ENCODE data around the gene ATP1B1. TPM values are rescaled to one million over a fixed set of nuclear protein-coding genes. Genes with fewer than 3 reads are reported as not detected.
"Not testable (repeated sequence)": the region's sequence is repeated elsewhere in the genome, so short reads cannot be mapped to it uniquely, and the experiment has no call there.

Gene ATP1B1
- total RNA-seq, 1 donor from 2014 or later: 739 TPM

DNA sequence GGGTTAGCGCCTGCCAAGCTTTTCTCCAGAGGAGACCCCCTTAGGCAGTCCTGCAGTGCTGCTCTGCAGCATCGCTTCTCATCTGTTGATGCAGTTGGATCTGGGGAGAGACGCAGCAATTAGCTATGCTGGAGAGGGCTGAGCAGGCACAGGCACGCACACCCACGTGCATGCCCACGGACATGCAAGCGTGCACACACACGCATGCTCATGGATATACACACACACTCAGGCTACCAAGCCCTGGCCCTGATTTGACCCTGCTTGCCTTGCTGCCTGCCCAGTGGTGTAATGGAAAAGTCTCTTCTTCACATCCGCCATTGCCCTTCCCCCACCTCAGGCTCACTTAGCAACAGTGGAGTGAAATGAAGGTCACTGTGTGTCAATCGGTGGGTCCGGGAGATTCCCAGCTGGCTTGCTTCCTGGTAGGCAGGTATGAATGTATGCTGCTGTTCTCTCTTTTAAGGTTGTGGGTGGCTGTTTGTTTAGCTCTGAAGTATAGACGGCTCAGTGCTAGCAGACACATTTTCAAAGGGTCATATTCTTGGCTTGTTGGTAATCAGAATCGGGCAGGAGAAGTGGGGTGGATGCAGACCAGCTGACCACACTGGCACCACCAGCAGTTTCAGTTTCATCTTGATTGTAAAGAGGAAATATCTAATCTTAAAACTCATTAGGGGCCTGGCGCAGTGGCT is 9.5 kb downstream of the ATP1B1 start:
- DNase-seq (ENCODE audit: low spot score): peak; percentile 77

DNA sequence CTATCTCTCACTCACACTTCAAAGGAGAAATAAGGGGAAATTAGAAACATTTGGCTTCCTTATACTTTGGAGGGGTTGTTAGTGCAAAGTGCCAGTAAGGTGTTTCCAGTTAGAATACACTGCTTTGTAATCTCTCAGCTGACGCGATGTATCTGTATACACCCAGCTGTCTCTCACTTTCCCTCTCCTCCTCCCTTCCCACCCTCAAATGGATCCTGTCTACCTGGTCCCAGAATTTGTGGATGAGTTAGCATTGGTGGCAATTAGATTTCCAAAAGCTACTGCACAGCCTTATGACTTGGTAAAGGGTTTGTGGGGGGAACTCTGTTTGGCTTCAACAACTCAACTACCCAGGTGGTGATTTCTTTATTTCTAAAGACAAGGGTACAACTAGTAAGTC is 10.5 kb downstream of the ATP1B1 start:
- no peak for DNase-seq (ENCODE audit: low spot score)

DNA sequence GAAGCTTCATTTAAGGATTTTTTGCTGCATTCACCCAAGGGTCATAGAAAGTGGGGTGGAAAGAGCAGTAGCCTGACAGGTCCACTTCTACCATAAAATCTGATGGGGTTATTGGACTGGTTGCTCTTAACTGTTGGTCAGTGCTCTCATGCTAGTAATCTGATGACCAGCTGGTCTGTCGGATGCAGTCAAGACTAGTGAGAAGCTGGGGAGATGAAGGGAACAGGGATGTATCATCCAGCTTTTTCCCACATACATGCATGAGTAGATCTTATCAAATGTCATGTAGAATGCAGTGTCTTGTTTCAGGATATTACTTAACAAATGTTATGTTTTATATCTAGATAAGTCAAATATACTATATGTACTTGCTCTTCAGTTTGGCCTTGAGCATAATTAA is 11.1 kb downstream of the ATP1B1 start:
- no peak for DNase-seq (ENCODE audit: low spot score)

DNA sequence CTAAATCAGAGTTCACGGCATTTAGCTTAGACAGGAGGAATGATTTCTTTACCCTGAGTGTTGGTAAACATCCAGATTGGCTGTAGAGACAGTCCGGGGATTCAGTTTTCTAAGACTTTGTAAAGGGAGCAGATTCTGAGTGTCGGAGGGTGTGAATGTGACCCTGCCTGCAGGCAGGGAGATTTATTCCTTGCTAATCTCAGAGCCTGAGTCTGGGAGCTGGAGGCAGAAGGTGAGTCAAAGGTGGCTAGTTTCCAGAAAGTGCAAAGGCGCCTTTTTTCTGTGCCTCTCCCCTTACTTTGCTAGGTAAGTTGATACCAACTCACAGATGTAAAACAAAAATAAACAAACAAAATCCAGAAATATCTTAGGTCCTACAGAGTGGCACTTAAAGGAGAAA is 11.7 kb downstream of the ATP1B1 start:
- DNase-seq (ENCODE audit: low spot score): no peak

DNA sequence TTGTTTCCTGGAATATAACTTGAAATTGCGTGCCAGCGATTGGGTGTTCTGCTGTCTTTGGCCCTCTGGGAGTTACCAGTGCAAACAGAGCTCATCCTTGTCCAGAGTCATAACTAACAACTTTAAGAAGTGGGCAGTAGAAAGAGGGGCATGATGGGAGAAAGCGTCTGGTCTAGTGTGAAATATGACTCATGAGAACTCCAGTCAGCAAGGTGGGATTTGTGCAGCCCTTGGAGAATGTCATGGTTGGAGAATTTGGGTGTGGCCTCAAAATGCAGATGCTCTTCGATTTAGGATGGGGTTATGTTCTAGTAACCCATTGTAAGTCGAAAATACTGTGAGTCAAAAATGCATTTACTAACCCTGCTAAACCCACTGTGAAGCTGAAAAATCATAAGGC is 12.9 kb downstream of the ATP1B1 start:
- no peak for DNase-seq (ENCODE audit: low spot score)

DNA sequence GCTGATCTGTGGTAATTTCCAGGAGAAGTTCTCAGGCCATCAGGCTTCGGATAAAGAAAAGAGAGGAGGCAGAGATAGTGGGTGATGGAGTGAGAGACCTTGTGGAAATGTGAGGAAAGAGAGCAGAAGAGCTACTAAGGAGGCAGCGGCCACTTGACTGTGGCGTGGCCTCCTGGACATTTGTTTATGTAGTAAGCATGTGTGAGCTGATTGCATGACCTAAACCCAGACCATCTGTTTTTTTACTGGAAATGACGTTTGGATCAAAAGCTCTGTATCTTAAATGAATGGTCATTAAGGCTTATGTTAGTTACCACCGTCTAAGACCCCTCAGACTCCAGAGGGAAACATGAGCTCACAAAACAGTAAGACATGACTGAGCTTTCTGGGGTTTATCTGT is 13.6 kb downstream of the ATP1B1 start:
- DNase-seq (ENCODE audit: low spot score): no peak

DNA sequence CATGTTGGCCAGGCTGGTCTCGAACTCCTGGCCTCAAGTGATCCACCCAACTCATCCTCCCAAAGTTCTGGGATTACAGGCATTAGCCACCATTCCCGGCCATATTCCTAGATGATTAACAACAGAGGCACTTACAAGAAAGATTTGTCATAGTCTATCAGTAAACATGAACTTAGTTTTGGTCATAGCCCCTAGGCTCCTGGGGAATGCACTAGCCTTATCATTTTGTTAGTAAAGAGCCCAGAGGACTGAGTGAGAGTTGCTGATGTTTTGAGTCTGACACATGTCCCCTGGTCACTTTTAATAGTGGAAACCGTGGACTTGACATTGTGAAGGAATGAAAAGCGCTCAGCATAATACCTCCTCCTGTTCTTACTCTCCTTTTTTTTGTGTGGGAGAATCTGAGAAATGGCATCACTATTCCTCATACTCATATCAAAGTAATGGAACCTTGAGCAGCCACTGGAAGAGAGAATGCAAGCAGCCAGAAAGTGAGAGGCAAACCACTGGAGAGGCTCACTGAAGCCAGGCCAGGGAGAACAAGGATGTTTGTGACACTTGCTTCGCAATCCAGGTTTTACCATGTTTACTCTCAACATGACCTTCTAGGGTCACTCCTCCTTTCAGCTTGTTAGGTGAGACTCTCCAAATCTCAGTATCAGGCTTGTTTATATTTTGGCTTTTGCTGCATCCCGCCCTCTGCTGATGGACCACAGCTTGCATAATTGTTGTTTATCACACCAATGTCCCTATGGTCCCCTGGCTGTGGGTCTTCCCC is 14.8 kb downstream of the ATP1B1 start:
- no peak for DNase-seq (ENCODE audit: low spot score)

DNA sequence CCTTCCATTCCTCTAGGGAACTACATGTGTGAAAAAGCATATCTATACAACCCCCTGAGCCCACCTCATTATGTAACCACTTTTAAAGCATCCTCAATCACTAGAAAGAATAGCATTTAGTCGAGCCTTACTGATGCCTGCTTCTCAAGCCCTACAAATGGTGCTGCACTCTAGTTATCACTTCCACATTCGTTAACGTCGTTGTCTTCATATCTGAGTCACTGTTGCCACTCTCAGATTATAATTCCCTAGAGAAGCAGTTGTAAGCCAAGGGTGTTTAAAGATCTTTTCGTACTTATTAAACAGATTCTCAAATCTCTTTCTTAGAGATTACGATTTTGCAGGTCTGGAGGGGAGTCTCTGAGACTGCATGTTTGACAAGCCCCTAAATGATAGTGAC is 16.5 kb downstream of the ATP1B1 start:
- DNase-seq (ENCODE audit: low spot score): no peak

DNA sequence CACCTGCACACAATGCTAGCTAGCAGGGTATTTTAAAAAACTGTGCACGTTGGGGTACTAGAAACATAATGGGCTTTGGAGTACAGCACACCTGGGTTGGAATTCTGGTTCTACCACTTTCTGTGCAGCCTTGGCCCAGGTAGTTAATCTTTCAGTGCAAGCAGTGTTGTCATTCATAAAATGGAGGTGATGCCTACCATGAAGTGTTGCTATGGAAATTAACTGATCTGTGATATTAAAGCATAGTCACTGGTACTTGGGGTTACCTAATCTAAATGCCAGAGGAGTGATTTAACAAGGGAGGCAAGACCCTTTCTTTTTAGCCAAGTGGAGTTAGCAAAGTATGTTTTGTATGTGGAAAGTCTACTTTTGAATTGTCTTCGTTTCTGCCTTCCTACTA is 18.0 kb downstream of the ATP1B1 start:
- no peak for DNase-seq (ENCODE audit: low spot score)

DNA sequence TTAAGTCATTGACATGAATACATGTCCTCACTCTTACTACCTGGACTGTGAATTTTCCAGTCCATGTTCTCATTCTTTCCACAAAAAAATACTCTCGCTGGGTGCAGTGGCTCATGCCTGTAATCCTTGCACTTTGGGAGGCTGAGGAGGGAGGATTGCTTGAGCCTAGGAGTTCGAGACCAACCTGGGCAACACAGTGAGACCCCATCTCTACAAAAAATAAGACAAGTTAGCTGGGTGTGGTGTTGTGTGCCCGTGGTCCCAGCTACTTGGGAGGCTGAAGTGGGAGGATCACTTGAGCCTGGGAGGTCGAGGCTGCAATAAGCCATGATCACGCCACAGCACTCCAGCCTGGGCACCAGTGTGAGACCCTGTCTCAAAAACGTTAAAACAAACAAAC is 19.1 kb downstream of the ATP1B1 start:
- DNase-seq (ENCODE audit: low spot score): not testable (repeated sequence)

DNA sequence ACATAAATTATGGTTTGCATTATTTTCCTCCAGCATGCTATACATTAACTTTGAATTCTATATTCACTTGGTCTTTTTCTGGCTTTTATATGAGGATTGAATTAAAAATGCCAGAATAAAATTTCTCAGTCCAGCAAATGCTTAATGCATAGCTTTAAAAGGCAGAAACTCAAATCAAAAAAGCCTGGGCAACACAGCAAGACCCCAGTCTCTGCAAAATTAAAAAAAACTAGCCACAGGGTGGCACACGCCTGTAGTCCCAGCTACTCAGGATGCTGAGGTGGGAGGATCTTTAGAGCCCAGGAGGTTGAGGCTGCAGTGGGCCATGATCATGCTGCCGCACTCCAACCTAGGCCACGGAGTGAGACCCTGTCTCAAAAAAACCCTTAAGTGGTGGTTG is 19.8 kb downstream of the ATP1B1 start:
- DNase-seq (ENCODE audit: low spot score): no peak

DNA sequence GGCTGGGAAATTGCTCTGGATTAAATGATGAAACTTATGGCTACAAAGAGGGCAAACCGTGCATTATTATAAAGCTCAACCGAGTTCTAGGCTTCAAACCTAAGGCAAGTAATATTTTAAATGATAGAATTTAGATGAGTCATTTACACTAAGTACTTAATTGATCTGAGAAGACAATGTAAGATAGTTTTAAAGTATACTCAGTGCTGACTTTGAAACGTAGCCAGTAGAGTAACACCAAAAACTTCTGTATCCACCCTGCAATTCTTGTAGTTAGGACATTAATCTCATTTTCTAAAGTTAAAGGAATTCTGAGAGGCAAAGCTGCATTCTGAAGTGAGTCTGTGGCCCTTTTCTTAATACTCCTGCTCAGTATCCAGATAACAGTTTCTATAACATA is 20.8 kb downstream of the ATP1B1 start:
- DNase-seq (ENCODE audit: low spot score): no peak

DNA sequence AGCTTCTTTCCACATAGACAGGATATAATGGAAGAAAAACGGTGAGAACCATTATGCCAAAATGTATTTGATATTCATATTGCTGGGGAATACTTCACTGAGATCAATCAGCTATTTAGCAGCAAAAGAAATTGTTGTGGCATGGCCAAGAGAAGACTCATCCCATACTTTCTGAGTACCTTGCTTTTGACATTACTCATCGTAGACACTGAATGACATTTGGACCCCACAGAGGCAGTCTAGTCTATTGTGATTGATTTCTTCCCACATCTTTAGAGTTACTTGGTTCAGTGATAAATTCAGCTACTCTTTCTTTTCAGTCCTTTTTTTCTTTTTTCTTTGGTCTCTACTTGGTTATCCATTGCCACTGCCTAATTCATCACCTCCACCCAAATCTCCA is 22.1 kb downstream of the ATP1B1 start:
- DNase-seq (ENCODE audit: low spot score): no peak

DNA sequence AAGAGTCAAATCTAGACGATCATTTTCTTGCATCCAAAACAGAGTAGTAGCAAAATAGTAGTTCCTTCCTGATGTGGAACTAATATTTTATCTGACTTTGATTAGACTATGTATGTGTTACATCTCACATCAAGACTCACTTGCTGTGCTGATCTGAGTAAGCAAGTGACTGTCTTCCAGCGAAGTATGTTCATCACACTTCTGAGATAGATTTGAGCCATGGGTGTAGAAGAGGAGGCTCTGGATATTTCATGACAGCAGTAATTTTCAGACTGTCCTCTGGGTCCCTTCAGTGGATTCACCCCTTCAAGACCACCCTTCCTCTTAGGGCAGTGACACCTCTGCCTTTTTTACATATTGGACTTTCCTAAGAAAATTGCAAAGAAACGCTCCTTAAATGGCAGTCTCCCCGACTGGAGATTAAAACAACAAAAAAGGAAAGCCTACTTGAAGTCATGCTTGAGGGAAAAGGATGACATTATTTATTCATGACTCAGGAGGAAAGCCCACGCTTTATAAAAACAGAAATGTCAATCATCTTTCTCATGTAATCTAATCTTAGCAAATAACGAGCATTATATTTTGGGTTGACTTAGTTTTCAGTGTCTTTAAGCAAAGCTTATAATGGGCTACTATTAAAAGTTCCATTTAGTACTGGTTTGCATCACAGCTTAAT is 22.8 kb downstream of the ATP1B1 start:
- DNase-seq (ENCODE audit: low spot score): no peak

DNA sequence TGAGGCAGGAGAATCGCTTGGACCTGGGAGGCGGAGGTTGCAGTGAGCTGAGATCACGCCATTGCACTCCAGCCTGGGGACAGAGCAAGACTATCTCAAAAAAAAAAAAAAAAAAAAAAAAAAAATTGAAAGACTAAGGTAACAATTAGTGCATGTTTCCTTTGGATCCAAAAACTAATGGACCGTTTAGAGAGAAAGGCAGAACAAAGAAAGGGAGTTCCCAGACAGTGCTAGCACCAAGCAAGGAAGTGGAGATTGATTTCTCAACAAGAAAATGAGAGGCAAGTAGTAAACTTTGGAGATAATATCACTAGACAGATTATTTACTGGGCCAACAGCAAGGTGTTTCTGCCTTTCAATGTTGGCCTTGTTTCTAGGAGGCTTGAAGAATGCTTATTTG is 24.2 kb downstream of the ATP1B1 start:
- no peak for DNase-seq (ENCODE audit: low spot score)

DNA sequence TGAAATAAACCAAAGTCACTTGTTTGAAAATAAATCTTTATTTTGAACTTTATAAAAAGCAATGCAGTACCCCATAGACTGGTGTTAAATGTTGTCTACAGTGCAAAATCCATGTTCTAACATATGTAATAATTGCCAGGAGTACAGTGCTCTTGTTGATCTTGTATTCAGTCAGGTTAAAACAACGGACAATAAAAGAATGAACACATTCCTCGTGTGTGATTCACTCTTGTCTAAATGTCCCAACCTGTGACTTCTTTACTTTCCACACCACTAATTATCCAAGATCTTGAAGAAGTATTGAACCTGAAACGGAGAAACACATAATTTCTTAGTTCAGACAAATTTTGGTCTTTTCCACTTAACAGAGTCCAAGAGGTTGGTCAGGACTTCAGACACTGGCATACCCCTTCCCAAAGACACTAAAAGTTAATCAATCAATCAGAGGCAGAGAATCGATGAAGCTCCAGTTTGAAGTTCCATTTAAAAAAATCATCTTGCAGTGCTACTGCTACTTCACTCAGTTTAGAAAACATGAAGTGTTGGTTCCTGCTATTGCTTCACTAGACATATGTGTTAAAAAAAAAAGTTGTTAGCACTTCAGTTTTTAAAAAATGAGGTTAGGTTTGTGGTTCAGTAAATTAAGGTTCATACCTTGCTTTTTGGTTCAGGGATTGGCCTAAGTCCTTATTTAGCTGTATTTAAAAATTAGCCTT is 26.2 kb downstream of the ATP1B1 start:
- DNase-seq (ENCODE audit: low spot score): no peak

DNA sequence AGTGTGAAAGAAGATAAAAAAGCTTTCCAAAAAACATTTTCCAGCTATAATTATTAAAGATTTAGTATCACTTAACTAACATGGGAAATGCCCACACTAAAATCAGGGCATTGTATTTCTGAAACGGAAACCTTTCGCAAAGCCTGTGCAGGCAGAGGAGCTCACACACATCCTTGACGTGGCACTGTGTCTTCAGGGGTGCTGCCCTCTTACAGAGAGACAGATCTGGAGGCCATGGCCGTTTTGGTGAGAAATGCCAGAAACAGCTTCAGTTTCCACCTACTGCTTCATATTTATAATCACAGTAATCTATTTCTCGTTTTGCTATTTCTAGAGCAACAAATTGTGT is 26.7 kb downstream of the ATP1B1 start:
- no peak for DNase-seq (ENCODE audit: low spot score)

DNA sequence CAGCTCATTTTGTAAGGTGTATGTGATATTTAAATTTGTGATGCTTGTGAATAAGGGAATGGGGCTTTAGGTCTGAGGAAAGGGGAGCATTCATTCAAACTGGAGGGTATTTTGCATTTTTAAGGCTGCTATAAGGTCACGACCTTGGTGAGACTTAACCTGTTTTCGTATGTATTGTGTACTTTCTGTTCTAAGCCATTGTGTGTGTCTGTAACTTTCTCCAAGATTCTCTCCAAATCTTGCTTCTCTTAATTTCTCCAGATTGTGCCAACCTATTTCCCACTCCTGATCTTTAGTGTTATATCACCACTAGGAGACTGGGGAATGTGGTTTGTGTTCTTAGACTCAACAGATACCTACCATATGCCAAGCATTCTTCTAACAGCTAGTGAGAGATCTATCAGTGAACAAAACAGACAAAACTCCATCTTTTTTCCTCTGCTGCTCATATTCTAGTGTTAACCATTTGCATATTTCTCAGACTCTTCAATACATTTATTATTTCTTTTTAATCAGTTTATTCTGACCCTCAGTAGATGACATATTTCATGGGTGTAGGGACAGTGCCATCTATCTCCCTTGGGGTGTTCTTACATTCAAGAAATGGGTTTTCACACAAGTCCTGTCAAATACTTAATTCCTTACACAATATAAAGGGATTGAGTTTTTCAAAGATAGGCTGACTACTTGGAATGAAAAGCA is 27.5 kb downstream of the ATP1B1 start:
- DNase-seq (ENCODE audit: low spot score): no peak

DNA sequence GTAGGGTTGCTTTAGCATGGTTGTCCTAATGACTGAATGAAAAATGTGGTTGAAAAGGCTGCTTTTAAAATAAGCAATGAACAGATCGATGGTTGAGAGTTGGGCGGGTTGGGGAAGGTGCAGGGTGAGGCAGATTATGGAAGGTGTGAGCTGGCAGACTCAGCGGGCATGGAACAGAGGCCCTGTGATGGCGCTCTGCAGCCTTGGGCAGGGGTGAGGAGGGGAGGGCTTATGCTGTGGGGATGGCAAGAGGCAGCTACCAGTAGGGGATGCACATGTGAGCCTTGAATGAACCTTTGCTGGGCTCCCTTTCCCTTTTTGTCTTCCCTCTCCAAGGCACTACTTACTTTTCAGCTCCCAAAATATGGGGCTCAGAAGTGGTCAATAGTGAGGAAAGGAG is 30.9 kb downstream of the ATP1B1 start:
- DNase-seq (ENCODE audit: low spot score): no peak

DNA sequence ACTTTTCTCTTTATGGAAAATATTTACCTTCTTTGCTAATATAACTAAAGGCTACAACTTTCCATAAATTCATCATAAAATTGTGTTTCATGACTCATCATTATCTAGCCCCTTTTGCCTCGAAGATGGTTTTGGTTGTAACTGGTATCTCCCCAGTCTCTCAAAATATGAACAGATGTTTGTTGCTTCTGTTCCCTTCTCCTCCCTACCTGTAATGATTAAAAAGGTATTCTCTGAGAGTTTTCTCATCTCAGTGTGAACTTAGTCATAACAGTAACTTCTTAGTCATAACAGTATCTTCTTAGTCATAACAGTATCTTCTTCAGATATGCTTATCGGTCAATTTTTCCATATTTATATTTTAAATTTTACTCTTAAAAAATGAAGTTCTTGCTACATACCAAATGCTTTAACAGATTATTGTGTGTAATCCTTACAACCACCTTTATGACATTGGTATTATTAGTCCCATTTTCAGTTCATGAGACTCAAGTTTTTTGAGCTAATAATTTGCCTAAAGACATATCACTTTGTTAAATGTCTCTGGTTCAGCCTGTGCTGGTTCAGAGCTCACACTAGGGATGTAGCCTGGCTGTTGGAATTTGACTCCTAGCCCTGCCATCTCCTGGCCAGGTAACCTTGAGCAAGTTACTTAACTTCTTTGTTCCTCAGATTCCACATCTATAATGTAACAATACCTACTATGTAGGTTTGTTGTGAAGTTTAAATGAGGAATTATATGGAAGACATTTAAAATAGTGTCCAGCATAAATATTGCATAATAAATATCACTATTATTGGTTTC is 32.6 kb downstream of the ATP1B1 start:
- no peak for DNase-seq (ENCODE audit: low spot score)

DNA sequence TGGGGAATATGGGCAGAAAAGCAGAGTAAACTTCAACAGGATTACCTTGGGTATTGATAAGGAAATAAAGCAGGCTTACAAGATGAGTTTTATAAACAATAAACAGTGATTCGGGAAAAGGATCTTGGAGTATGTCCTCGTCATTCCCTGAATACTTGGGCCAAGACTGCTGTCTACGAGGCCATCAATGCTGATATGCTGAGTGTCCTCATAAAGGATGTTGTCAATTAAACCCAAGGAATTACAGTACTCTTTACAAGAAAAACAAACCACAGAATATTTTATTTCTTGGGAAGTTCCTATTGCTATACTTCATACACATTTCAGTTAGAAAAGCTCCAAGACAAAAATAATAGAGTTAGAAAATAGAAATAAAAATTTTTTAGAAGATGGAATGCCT is 34.9 kb downstream of the ATP1B1 start:
- no peak for DNase-seq (ENCODE audit: low spot score)

All from mucosa of gallbladder (tissue), 1 donor.